NCI-H2196 (cell line): ENCODE measurements around the gene AREL1.
A peak's percentile ranks its signal among the peaks of the same experiment; 100 is the strongest.

Experiments used
- DNase-seq: peaks from one replicate; lab custom pipeline; 2025; ENCODE audit not compliant: unreplicated experiment; lab: John Stamatoyannopoulos, UW

Gene AREL1

GRCh38 chr14:74614508-74615495 is 98.1 kb downstream of the AREL1 start:
- no peak for DNase-seq

- DNase-seq, result no peak
Measured at GRCh38 chr14:74613211-74613914, 99.5 kb downstream of the AREL1 start.

- peak; percentile 92 for DNase-seq
Measured at GRCh38 chr14:74612350-74613021, 100.4 kb downstream of the AREL1 start.

- no peak for DNase-seq
Measured at GRCh38 chr14:74611650-74612349, 101.1 kb downstream of the AREL1 start, which contains the start of gene LTBP2. LTBP2 (minus strand) TSS chr14:74612237; CDS start chr14:74611944, 293 bp downstream.
